Tibial nerve (tissue), 4 donors: ENCODE measurements around the gene CCDC3.

Experiments
- EP300 ChIP-seq, 2 donors: sonication (generic); formaldehyde crosslinking; IDR thresholded peaks; one replicate each; pipeline ENCODE4 v1.6.1; 2017; ENCODE audit warnings: antibody characterized with exemption in 2 of 2, mild to moderate bottlenecking in 1 of 2
- POLR2A ChIP-seq, 2 donors: fragments of 450-650 bp; IDR thresholded peaks; one replicate each; pipeline ENCODE4 v1.6.1; 2017; ENCODE audit warnings: antibody characterized with exemption in 2 of 2, mild to moderate bottlenecking in 2 of 2, moderate library complexity in 2 of 2
- TF ChIP-seq, protein P1 (sequence below), 5 experiments: fragments of 200-600 bp in 3 of 5; fragments of 450-650 bp in 2 of 5; sonication (generic) in 3 of 5; IDR thresholded peaks; one replicate each; pipeline ENCODE4 v1.5.1; 2016 to 2019; ENCODE audit warnings: antibody characterized with exemption in 5 of 5, mild to moderate bottlenecking in 3 of 5, moderate library complexity in 2 of 5

DNA sequence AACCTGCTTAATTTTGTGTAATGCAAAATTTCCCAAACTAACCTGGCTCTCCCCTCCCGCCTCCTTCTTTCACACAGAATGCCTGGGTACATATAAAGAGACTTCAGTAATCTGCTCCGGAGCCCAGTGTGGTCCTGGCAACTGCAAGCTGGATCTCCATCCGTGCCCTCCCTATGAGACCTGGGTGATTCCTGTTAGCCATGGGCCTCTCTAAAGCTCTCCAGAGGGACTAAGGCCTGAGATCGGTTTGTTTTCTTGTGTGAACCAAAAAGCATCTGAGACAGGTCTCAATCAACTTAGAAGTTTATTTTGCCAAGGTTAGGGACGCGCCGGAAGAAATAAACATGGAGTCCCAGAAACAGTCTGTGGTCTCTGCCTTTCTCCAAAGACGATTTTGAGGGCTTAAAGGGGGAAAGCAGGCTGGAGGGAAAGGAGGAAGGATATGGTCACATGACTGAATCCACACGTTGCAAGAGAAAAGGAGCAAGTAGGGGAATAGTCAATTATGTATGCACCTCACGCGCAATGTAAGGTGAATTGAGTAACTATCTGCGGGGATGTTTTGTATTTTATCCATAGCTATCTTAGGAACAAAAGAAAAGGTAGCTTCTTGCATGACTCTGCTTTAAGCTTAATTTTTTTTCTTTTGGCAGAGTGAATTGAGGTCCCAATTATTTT lies 46.2 kb upstream of the CCDC3 start:
- TF ChIP-seq, protein P1, sequence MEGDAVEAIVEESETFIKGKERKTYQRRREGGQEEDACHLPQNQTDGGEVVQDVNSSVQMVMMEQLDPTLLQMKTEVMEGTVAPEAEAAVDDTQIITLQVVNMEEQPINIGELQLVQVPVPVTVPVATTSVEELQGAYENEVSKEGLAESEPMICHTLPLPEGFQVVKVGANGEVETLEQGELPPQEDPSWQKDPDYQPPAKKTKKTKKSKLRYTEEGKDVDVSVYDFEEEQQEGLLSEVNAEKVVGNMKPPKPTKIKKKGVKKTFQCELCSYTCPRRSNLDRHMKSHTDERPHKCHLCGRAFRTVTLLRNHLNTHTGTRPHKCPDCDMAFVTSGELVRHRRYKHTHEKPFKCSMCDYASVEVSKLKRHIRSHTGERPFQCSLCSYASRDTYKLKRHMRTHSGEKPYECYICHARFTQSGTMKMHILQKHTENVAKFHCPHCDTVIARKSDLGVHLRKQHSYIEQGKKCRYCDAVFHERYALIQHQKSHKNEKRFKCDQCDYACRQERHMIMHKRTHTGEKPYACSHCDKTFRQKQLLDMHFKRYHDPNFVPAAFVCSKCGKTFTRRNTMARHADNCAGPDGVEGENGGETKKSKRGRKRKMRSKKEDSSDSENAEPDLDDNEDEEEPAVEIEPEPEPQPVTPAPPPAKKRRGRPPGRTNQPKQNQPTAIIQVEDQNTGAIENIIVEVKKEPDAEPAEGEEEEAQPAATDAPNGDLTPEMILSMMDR (IDR thresholded peaks at IDR 0.05), result no peak
- TF ChIP-seq POLR2A (IDR thresholded peaks at IDR 0.05) (no peak), EP300 (IDR thresholded peaks at IDR 0.05) (no peak)
